ENCODE measurements around the gene EPHB6.

DNA sequence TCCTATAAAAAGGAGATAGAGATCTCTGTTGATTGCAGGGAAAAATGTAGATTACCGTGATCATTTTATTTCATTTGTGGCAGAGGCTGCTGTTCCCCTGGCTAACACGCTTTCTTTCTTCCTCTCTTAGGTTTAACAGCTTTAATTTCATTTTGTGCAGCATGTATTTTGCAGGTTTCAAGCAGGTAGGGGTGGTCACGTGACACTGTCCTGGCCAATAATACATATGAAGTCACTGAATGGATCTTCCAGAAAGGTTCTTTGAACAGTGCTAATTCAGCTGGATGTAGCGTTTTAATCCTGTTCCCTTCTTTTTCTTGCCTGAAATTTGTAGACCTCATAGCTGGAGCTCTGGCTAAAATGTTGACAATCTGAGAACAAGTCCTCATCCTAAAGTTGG, 3.6 kb upstream of the EPHB6 start:
- TF ChIP-seq, protein P1, sequence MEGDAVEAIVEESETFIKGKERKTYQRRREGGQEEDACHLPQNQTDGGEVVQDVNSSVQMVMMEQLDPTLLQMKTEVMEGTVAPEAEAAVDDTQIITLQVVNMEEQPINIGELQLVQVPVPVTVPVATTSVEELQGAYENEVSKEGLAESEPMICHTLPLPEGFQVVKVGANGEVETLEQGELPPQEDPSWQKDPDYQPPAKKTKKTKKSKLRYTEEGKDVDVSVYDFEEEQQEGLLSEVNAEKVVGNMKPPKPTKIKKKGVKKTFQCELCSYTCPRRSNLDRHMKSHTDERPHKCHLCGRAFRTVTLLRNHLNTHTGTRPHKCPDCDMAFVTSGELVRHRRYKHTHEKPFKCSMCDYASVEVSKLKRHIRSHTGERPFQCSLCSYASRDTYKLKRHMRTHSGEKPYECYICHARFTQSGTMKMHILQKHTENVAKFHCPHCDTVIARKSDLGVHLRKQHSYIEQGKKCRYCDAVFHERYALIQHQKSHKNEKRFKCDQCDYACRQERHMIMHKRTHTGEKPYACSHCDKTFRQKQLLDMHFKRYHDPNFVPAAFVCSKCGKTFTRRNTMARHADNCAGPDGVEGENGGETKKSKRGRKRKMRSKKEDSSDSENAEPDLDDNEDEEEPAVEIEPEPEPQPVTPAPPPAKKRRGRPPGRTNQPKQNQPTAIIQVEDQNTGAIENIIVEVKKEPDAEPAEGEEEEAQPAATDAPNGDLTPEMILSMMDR (IDR thresholded peaks at IDR 0.05 in 2 of 3, conservative IDR thresholded peaks at IDR 0.05 in 1 of 3; ENCODE audit: borderline replicate concordance in 1 of 3, insufficient read depth in 1 of 3, low read depth in 2 of 3, low read length in 2 of 3), result no peak
- TF ChIP-seq POLR2A (IDR thresholded peaks at IDR 0.05; ENCODE audit: borderline replicate concordance, extremely low read depth, insufficient read depth, insufficient read length) (no peak), EZH2phosphoT487 (IDR thresholded peaks at IDR 0.05; ENCODE audit: borderline replicate concordance) (no peak), SP1 (IDR thresholded peaks at IDR 0.05; ENCODE audit: low read depth) (no peak), POLR2AphosphoS5 (IDR thresholded peaks at IDR 0.05; ENCODE audit: low read depth, low read length) (no peak), EZH2 (IDR thresholded peaks at IDR 0.05) (no peak), JUND (IDR thresholded peaks at IDR 0.05) (no peak), ZNF274 (IDR thresholded peaks at IDR 0.05; ENCODE audit: low read depth, low read length) (no peak), CEBPB (IDR thresholded peaks at IDR 0.05; ENCODE audit: low read depth) (no peak)
- TF ChIP-seq, protein P2, sequence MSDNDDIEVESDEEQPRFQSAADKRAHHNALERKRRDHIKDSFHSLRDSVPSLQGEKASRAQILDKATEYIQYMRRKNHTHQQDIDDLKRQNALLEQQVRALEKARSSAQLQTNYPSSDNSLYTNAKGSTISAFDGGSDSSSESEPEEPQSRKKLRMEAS (IDR thresholded peaks at IDR 0.05), result no peak
- TF ChIP-seq, protein P3, sequence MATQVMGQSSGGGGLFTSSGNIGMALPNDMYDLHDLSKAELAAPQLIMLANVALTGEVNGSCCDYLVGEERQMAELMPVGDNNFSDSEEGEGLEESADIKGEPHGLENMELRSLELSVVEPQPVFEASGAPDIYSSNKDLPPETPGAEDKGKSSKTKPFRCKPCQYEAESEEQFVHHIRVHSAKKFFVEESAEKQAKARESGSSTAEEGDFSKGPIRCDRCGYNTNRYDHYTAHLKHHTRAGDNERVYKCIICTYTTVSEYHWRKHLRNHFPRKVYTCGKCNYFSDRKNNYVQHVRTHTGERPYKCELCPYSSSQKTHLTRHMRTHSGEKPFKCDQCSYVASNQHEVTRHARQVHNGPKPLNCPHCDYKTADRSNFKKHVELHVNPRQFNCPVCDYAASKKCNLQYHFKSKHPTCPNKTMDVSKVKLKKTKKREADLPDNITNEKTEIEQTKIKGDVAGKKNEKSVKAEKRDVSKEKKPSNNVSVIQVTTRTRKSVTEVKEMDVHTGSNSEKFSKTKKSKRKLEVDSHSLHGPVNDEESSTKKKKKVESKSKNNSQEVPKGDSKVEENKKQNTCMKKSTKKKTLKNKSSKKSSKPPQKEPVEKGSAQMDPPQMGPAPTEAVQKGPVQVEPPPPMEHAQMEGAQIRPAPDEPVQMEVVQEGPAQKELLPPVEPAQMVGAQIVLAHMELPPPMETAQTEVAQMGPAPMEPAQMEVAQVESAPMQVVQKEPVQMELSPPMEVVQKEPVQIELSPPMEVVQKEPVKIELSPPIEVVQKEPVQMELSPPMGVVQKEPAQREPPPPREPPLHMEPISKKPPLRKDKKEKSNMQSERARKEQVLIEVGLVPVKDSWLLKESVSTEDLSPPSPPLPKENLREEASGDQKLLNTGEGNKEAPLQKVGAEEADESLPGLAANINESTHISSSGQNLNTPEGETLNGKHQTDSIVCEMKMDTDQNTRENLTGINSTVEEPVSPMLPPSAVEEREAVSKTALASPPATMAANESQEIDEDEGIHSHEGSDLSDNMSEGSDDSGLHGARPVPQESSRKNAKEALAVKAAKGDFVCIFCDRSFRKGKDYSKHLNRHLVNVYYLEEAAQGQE (IDR thresholded peaks at IDR 0.05; ENCODE audit: low read depth), result no peak
